ENCODE results near the gene SLC8B1.

DNA sequence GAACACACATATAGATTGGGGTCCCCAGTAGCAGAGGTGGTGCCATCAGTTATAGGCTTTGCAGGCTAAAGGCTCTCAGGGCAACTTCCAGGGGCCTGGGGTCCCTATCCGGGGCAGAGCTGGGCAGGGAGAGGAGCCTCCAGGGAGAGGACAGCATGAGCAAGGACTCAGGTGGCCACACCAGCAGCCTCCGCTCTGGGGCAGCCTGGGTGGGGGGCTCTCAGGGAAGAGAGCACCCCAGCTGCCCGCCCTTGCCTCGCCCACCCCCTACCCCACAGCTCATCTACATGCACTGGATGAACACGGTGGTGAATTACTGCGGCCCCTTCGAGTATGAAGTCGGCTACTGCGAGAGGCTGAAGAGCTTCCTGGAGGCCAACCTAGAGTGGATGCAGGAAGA, 37.5 kb upstream of the SLC8B1 start:
- no peak for TF ChIP-seq GATA2 (IDR thresholded peaks at IDR 0.05; ENCODE audit: low read depth, low read length)
- no peak for TF ChIP-seq GATA3 (IDR thresholded peaks at IDR 0.05; ENCODE audit: low read depth, low read length)
